HCT116 (cell line): ENCODE results near the gene ALK. TPM values are rescaled to one million over a fixed set of nuclear protein-coding genes. Genes with fewer than 3 reads are reported as not detected.

Experiments used
- ATAC-seq: fragments of 200-7000 bp; cut with Tn5 transposase; 2 replicates; pipeline ENCODE4 v1.9.1; 2020; ENCODE audit warnings: mild to moderate bottlenecking, moderate library complexity
- BruUV-seq: library from RNA; stranded (reverse); fragments of 400-500 nt; replicated peaks from 2 replicates; lab custom pipeline; 2021; lab: Mats Ljungman, UMichigan
- CTCF ChIA-PET: fragments of 300-600 bp; sonication (Branson Sonifier 250); formaldehyde crosslinking; loops from one replicate; lab custom pipeline; 2021; ENCODE audit warnings: antibody characterized with exemption; lab: Charles Lee
- POLR2A ChIA-PET: fragments of 300-600, 350-600 bp; sonication (Branson Sonifier 250); formaldehyde crosslinking; loops from one replicate; lab custom pipeline; 2021; ENCODE audit warnings: antibody characterized with exemption; lab: Charles Lee
- RAD21 ChIA-PET, 2 experiments: fragments of 300-600 bp; sonication (Branson Sonifier 250); formaldehyde crosslinking; loops; one replicate each; lab custom pipeline; 2023; ENCODE audit warnings: low total read pairs in 2 of 2; ENCODE audit not compliant: uncharacterized antibody in 2 of 2, unreplicated experiment in 2 of 2, low non-redundant PET in 1 of 2; lab: Charles Lee
- DNase-seq: peaks from one replicate; pipeline ENCODE4 v3.0.0-alpha.2; 2010; ENCODE audit warnings: low read depth, low spot score
- H2AFZ ChIP-seq: fragments of 200-600 bp; shearing (Covaris generic), sonication (generic); 2 replicates; pipeline ENCODE4 v1.6.1; 2017; ENCODE audit warnings: low read depth, mixed run types, mixed read lengths, antibody characterized with exemption, low read length; ENCODE audit not compliant: poor library complexity, severe bottlenecking
- H3K27ac ChIP-seq: 2 replicates; pipeline ENCODE4 v1.5.1; 2012; ENCODE audit warnings: low read depth, low read length
- H3K27me3 ChIP-seq: fragments of 200-600 bp; sonication (generic); 2 replicates; pipeline ENCODE4 v1.6.1; 2016; ENCODE audit warnings: mixed run types, low read length, mixed read lengths; ENCODE audit not compliant: insufficient read depth
- H3K36me3 ChIP-seq, 2 experiments: fragments of 200-500 bp in 1 of 2; fragments of 200-600 bp in 1 of 2; sonication (Bioruptor generic) in 1 of 2; sonication (generic) in 1 of 2; 2 replicates each; pipeline versions ENCODE4 v1.5.1 to v1.6.1; 2014 to 2016; ENCODE audit warnings: low read length in 2 of 2, inconsistent platforms in 1 of 2, mixed read lengths in 1 of 2, mixed run types in 1 of 2; ENCODE audit not compliant: insufficient read depth in 2 of 2, control insufficient read depth in 1 of 2
- H3K4me1 ChIP-seq, 2 experiments: fragments of 200-600 bp in 1 of 2; sonication (generic) in 1 of 2; 2 replicates each; pipeline versions ENCODE4 v1.5.1 to v1.6.1; 2012 to 2017; ENCODE audit warnings: low read length in 2 of 2, inconsistent platforms in 1 of 2, mild to moderate bottlenecking in 1 of 2, mixed read lengths in 1 of 2, mixed run types in 1 of 2, moderate library complexity in 1 of 2; ENCODE audit not compliant: insufficient read depth in 2 of 2, control insufficient read depth in 1 of 2
- H3K4me2 ChIP-seq: fragments of 200-600 bp; sonication (generic); 2 replicates; pipeline ENCODE4 v1.6.1; 2017; ENCODE audit warnings: mixed run types, low read length, mixed read lengths
- H3K4me3 ChIP-seq, 2 experiments: fragments of 200-600 bp in 1 of 2; sonication (generic) in 1 of 2; replicated peaks in 1 of 2; 2 replicates each; pipeline ENCODE4 v1.5.1; 2011 to 2016; ENCODE audit warnings: low read length in 2 of 2, control low read depth in 1 of 2, low read depth in 1 of 2, mild to moderate bottlenecking in 1 of 2, mixed read lengths in 1 of 2, mixed run types in 1 of 2
- H3K79me2 ChIP-seq: fragments of 200-600 bp; sonication (generic); 2 replicates; pipeline ENCODE4 v1.6.1; 2017; ENCODE audit warnings: mild to moderate bottlenecking, mixed run types, low read length, moderate library complexity, mixed read lengths; ENCODE audit not compliant: insufficient read depth
- H3K9ac ChIP-seq: fragments of 200-600 bp; sonication (generic); 2 replicates; pipeline ENCODE4 v1.6.1; 2016; ENCODE audit warnings: low read length, mixed read lengths
- H3K9me2 ChIP-seq: fragments of 200-600 bp; sonication (generic), shearing (Covaris generic); 2 replicates; pipeline ENCODE4 v1.6.1; 2017; ENCODE audit warnings: mixed run types, mild to moderate bottlenecking, moderate library complexity; ENCODE audit not compliant: insufficient read depth
- H3K9me3 ChIP-seq, 2 experiments: fragments of 200-500 bp in 1 of 2; fragments of 200-600 bp in 1 of 2; sonication (Bioruptor generic) in 1 of 2; sonication (generic) in 1 of 2; 2 replicates each; pipeline ENCODE4 v1.6.1; 2014 to 2017; ENCODE audit warnings: low read length in 2 of 2, mixed read lengths in 2 of 2, inconsistent platforms in 1 of 2, low read depth in 1 of 2, mild to moderate bottlenecking in 1 of 2, mixed run types in 1 of 2, moderate library complexity in 1 of 2; ENCODE audit not compliant: control insufficient read depth in 1 of 2, insufficient read depth in 1 of 2
- H4K20me1 ChIP-seq: fragments of 200-600 bp; sonication (generic), shearing (Covaris generic); 2 replicates; pipeline ENCODE4 v1.6.1; 2017; ENCODE audit warnings: mixed run types, mild to moderate bottlenecking, moderate library complexity; ENCODE audit not compliant: insufficient read depth
- ATF3 ChIP-seq: IDR thresholded peaks from 2 replicates; pipeline ENCODE4 v1.6.1; 2012
- CEBPB ChIP-seq: IDR thresholded peaks from 2 replicates; pipeline ENCODE4 v1.6.1; 2012; ENCODE audit warnings: low read depth
- EGR1 ChIP-seq: IDR thresholded peaks from 2 replicates; pipeline ENCODE4 v1.6.1; 2012; ENCODE audit warnings: low read depth
- ELF1 ChIP-seq: IDR thresholded peaks from 2 replicates; pipeline ENCODE4 v1.6.1; 2012; ENCODE audit warnings: low read depth, borderline replicate concordance
- EZH2 ChIP-seq: fragments of 200-600 bp; sonication (generic); IDR thresholded peaks from 2 replicates; pipeline ENCODE4 v1.6.1; 2017; ENCODE audit warnings: antibody characterized with exemption, mixed run types
- EZH2phosphoT487 ChIP-seq: fragments of 200-600 bp; IDR thresholded peaks from 2 replicates; pipeline ENCODE4 v1.6.1; 2018; ENCODE audit warnings: antibody characterized with exemption, borderline replicate concordance
- FOSL1 ChIP-seq: IDR thresholded peaks from 2 replicates; pipeline ENCODE4 v1.6.1; 2012; ENCODE audit warnings: low read depth
- JUND ChIP-seq: IDR thresholded peaks from 2 replicates; pipeline ENCODE4 v1.6.1; 2012
- POLR2A ChIP-seq: IDR thresholded peaks from 2 replicates; pipeline ENCODE4 v1.7.0; 2011; ENCODE audit warnings: borderline replicate concordance; ENCODE audit not compliant: insufficient read depth, insufficient read length; ENCODE audit errors: extremely low read depth
- POLR2AphosphoS5 ChIP-seq: IDR thresholded peaks from 2 replicates; pipeline ENCODE4 v1.6.1; 2011; ENCODE audit warnings: mild to moderate bottlenecking, low read depth, low read length, moderate library complexity
- REST ChIP-seq: IDR thresholded peaks from 2 replicates; pipeline ENCODE4 v1.6.1; 2012; ENCODE audit warnings: low read depth
- ZFX ChIP-seq: fragments of 450-650 bp; IDR thresholded peaks from 2 replicates; pipeline ENCODE4 v1.6.1; 2017
- ZNF274 ChIP-seq: fragments of 200-500 bp; sonication (Bioruptor generic); IDR thresholded peaks from 2 replicates; pipeline ENCODE4 v1.6.1; 2014; ENCODE audit warnings: mild to moderate bottlenecking, low read depth, low read length, inconsistent platforms
- intact Hi-C: fragments of 100-400 bp; cut with micrococcal nuclease; formaldehyde crosslinking; loops from 2 replicates; pipeline ENCODE4 v1.10.0; 2022
- total RNA-seq: library from RNA; stranded (reverse); gene quantifications from one replicate; pipeline ENCODE4 v1.2.1, GENCODE V29; 2021; ENCODE audit not compliant: unreplicated experiment
- TF ChIP-seq, protein P1 (sequence below): IDR thresholded peaks from 2 replicates; pipeline ENCODE4 v1.6.1; 2011; ENCODE audit warnings: mild to moderate bottlenecking, low read length, moderate library complexity; ENCODE audit not compliant: insufficient replicate concordance; ENCODE audit errors: extremely low read depth

Gene ALK
- total RNA-seq, 1 experiment from 2014 or later, result not detected

GRCh38 chr2:29376541-29376940 lies 544.8 kb downstream of the ALK start:
- RAD21 ChIA-PET, result no interaction called here
- H3K9me3 ChIP-seq, result no peaks in the 10 kb centered on the region
- H3K27ac ChIP-seq, result no peak overlapping the region
- H3K4me3 ChIP-seq, result no peak overlapping the region
- no peak overlapping the region for H2AFZ ChIP-seq
- no peaks in the 10 kb centered on the region for H4K20me1 ChIP-seq
- intact Hi-C loops, result no loop called here
- TF ChIP-seq, protein P1, sequence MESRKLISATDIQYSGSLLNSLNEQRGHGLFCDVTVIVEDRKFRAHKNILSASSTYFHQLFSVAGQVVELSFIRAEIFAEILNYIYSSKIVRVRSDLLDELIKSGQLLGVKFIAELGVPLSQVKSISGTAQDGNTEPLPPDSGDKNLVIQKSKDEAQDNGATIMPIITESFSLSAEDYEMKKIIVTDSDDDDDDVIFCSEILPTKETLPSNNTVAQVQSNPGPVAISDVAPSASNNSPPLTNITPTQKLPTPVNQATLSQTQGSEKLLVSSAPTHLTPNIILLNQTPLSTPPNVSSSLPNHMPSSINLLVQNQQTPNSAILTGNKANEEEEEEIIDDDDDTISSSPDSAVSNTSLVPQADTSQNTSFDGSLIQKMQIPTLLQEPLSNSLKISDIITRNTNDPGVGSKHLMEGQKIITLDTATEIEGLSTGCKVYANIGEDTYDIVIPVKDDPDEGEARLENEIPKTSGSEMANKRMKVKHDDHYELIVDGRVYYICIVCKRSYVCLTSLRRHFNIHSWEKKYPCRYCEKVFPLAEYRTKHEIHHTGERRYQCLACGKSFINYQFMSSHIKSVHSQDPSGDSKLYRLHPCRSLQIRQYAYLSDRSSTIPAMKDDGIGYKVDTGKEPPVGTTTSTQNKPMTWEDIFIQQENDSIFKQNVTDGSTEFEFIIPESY, result no peak
- TF ChIP-seq REST (no peak), EZH2phosphoT487 (no peak), ELF1 (no peak), EZH2 (no peak), ZNF274 (no peak), ZFX (no peak), POLR2A (no peak), JUND (no peak), ATF3 (no peak), CEBPB (no peak), FOSL1 (no peak), EGR1 (no peak), POLR2AphosphoS5 (no peak)
- H3K27me3 ChIP-seq, result peaks cover 68% of the 10 kb centered on the region
- BruUV-seq, result no TSS peak
- no peaks in the 10 kb centered on the region for H3K4me1 ChIP-seq
- POLR2A ChIA-PET, result no interaction called here
- ATAC-seq (no peak), DNase-seq (no peak)
- no peaks in the 10 kb centered on the region for H3K36me3 ChIP-seq
- H3K9me2 ChIP-seq, result no peaks in the 10 kb centered on the region
- no peak overlapping the region for H3K9ac ChIP-seq
- H3K4me2 ChIP-seq, result no peak overlapping the region
- CTCF ChIA-PET, result no interaction called here
- no peaks in the 10 kb centered on the region for H3K79me2 ChIP-seq
